Endothelial cell of umbilical vein (primary cell): ENCODE results near the gene OGT. TPM values are rescaled to one million over a fixed set of nuclear protein-coding genes. Genes with fewer than 3 reads are reported as not detected.

Experiments
- BruUV-seq: library from RNA; stranded (reverse); fragments of 400-500 nt; replicated peaks from 2 replicates; lab custom pipeline; 2021; lab: Mats Ljungman, UMichigan
- CTCF ChIA-PET: fragments of 300-600, 350-600 bp; sonication (Branson Sonifier 250); formaldehyde crosslinking; loops from one replicate; lab custom pipeline; 2021; ENCODE audit warnings: antibody characterized with exemption, inconsistent platforms; lab: Charles Lee
- POLR2A ChIA-PET: fragments of 300-600, 350-600 bp; sonication (Branson Sonifier 250); formaldehyde crosslinking; loops from one replicate; lab custom pipeline; 2021; ENCODE audit warnings: antibody characterized with exemption, inconsistent platforms; lab: Charles Lee
- DNase-seq: peaks from one replicate; pipeline ENCODE4 v3.0.0-alpha.2; 2011; ENCODE audit warnings: low read depth, low spot score
- FAIRE-seq: peaks from 2 replicates; lab custom pipeline; 2011; peaks lifted over from hg19 to GRCh38; lab: Jason Lieb, UNC
- H2AFZ ChIP-seq: 2 replicates; pipeline ENCODE4 v1.6.0; 2012; ENCODE audit warnings: low read depth, low read length, control low read depth, inconsistent platforms
- H3K27ac ChIP-seq: 2 replicates; pipeline ENCODE4 v1.5.1; 2011; ENCODE audit warnings: low read depth, mild to moderate bottlenecking, control low read depth, low read length, moderate library complexity; ENCODE audit not compliant: insufficient read depth
- H3K27me3 ChIP-seq, 2 experiments: 2 replicates each; pipeline versions ENCODE4 v1.6.0 to v1.6.1; 2011; ENCODE audit warnings: low read length in 2 of 2, mixed read lengths in 1 of 2; ENCODE audit not compliant: control insufficient read depth in 2 of 2, insufficient read depth in 2 of 2
- H3K36me3 ChIP-seq, 2 experiments: 2 replicates in 1 of 2; 3 replicates in 1 of 2; pipeline ENCODE4 v1.5.1; 2011; ENCODE audit warnings: low read length in 2 of 2, mild to moderate bottlenecking in 1 of 2, moderate library complexity in 1 of 2; ENCODE audit not compliant: control insufficient read depth in 2 of 2, insufficient read depth in 2 of 2; ENCODE audit errors: extremely low read depth in 1 of 2
- H3K4me1 ChIP-seq: 3 replicates; pipeline ENCODE4 v1.5.1; 2011; ENCODE audit warnings: mild to moderate bottlenecking, low read length; ENCODE audit not compliant: control insufficient read depth, insufficient read depth; ENCODE audit errors: extremely low read depth
- H3K4me2 ChIP-seq: 2 replicates; pipeline ENCODE4 v1.6.1; 2011; ENCODE audit warnings: low read length, control low read depth, mixed read lengths; ENCODE audit not compliant: insufficient read depth
- H3K4me3 ChIP-seq, 3 experiments: fragments of 200-600 bp in 1 of 3; sonication (generic), shearing (Covaris generic) in 1 of 3; replicated peaks in 1 of 3; 2 replicates each; pipeline ENCODE4 v1.5.1; 2011 to 2016; ENCODE audit warnings: control low read depth in 3 of 3, low read length in 3 of 3, mild to moderate bottlenecking in 2 of 3, inconsistent platforms in 1 of 3, low read depth in 1 of 3, moderate library complexity in 1 of 3; ENCODE audit not compliant: insufficient read depth in 1 of 3
- H3K79me2 ChIP-seq: 2 replicates; pipeline ENCODE4 v1.6.0; 2012; ENCODE audit warnings: low read length, inconsistent platforms; ENCODE audit not compliant: control insufficient read depth, insufficient read depth
- H3K9ac ChIP-seq: replicated peaks from 2 replicates; pipeline ENCODE3; 2011; ENCODE audit warnings: low read length, control low read depth; ENCODE audit not compliant: insufficient read depth; ENCODE audit errors: extremely low read depth
- H3K9me1 ChIP-seq: replicated peaks from 3 replicates; pipeline ENCODE4 v1.6.0; 2011; ENCODE audit warnings: mild to moderate bottlenecking, low read length; ENCODE audit not compliant: control insufficient read depth, insufficient read depth; ENCODE audit errors: extremely low read depth
- H3K9me3 ChIP-seq: replicated peaks from 2 replicates; pipeline ENCODE4 v1.5.1; 2012; ENCODE audit warnings: low read length, inconsistent platforms; ENCODE audit not compliant: control insufficient read depth, insufficient read depth
- H4K20me1 ChIP-seq: replicated peaks from 2 replicates; pipeline ENCODE3; 2011; ENCODE audit warnings: mild to moderate bottlenecking, low read length; ENCODE audit not compliant: control insufficient read depth, insufficient read depth; ENCODE audit errors: extremely low read depth
- EZH2 ChIP-seq: IDR thresholded peaks from 2 replicates; pipeline ENCODE4 v1.6.1; 2012; ENCODE audit warnings: borderline replicate concordance, low read depth, mild to moderate bottlenecking, moderate library complexity, low read length, inconsistent platforms; ENCODE audit not compliant: severe bottlenecking
- FOS ChIP-seq: IDR thresholded peaks from 2 replicates; pipeline ENCODE4 v1.6.1; 2011; ENCODE audit warnings: mild to moderate bottlenecking, low read length, moderate library complexity, borderline replicate concordance; ENCODE audit not compliant: insufficient read depth
- GATA2 ChIP-seq: IDR thresholded peaks from 2 replicates; pipeline ENCODE4 v1.7.0; 2011; ENCODE audit warnings: low read depth, mild to moderate bottlenecking, moderate library complexity, mixed read lengths, low read length; ENCODE audit not compliant: insufficient read length, insufficient read depth
- JUN ChIP-seq: IDR thresholded peaks from 2 replicates; pipeline ENCODE4 v1.6.1; 2011; ENCODE audit warnings: borderline replicate concordance, low read depth; ENCODE audit not compliant: insufficient read length, insufficient read depth
- MYC ChIP-seq: IDR thresholded peaks from one replicate; pipeline ENCODE4 v1.6.1; 2011; ENCODE audit warnings: mild to moderate bottlenecking, low read depth, low read length
- POLR2A ChIP-seq: IDR thresholded peaks from 2 replicates; pipeline ENCODE4 v1.6.1; 2012; ENCODE audit warnings: low read depth, mild to moderate bottlenecking, control low read depth, low read length
- POLR2AphosphoS5 ChIP-seq: IDR thresholded peaks from 2 replicates; pipeline ENCODE4 v1.6.1; 2012; ENCODE audit warnings: low read depth, mild to moderate bottlenecking, control low read depth, low read length, moderate library complexity; ENCODE audit not compliant: insufficient read depth
- dilution Hi-C: fragments of 300-500 bp; cut with MboI; formaldehyde crosslinking; loops from one replicate; pipeline ENCODE4 v1.15.0; 2019; ENCODE audit warnings: low sequenced_read_pairs; ENCODE audit not compliant: extremely low pct_ligation_motif_present
- intact Hi-C: fragments of 100-400 bp; cut with micrococcal nuclease; formaldehyde crosslinking; loops from one replicate; pipeline ENCODE4 v1.10.0; 2022
- polyA plus RNA-seq, 4 experiments: library from polyadenylated mRNA; depleted of rRNA in 3 of 4; stranded (reverse) in 3 of 4; unstranded in 1 of 4; fragments of >200 nt; gene quantifications; 2 replicates each; pipeline versions ENCODE4 v1.2.1 to v1.2.3, GENCODE V29; 2011 to 2012; ENCODE audit warnings: missing spikeins in 1 of 4
- total RNA-seq: library from RNA; stranded (reverse); gene quantifications from 2 replicates; pipeline ENCODE4 v1.2.3, GENCODE V29; 2021
- TF ChIP-seq, protein P1 (sequence below), 2 donors: IDR thresholded peaks; 1 replicate in 1 of 2; 2 replicates in 1 of 2; pipeline ENCODE4 v1.5.1; 2011; ENCODE audit warnings: low read length in 2 of 2, mild to moderate bottlenecking in 2 of 2, moderate library complexity in 2 of 2, control low read depth in 1 of 2, inconsistent platforms in 1 of 2, low read depth in 1 of 2; ENCODE audit not compliant: insufficient read depth in 1 of 2; ENCODE audit errors: extremely low read depth in 1 of 2
- TF ChIP-seq, protein P2 (sequence below): IDR thresholded peaks from 2 replicates; pipeline ENCODE4 v1.6.1; 2011; ENCODE audit not compliant: insufficient read depth, insufficient read length

The OGT gene
- total and polyA plus RNA-seq, 2 donors (not counting 3 experiments of a cell fraction or from before 2014, with no cell fraction given) = 129 to 141 TPM

DNA sequence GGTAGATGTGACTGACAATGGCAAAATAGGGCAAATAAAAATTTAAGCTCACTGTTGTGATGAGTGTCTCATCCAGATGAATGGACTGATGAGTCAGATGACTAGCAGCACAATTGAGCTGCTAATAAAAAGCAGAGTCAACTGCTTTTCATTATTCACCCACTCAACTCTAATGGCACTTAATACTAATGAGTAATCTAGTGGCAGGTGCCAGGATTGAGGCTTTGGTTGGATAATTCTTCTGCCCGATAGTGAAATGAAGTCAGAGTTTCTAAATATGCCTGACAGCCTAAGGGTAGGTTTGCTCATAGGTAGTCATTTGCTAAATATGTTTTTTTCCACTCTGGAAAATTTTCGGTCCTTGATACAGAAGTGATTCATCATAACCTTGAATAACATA is 10.4 kb downstream of the OGT start:
- H2AFZ ChIP-seq = no peak overlapping the region
- H3K9me1 ChIP-seq = peaks cover 2% of the 10 kb centered on the region
- peaks cover 10% of the 10 kb centered on the region in 2 experiments for H3K36me3 ChIP-seq
- intact Hi-C loops = no loop called here
- no peaks in the 10 kb centered on the region for H3K9me3 ChIP-seq
- H4K20me1 ChIP-seq = peaks cover 5% of the 10 kb centered on the region
- peak overlapping the region; percentile 64 for H3K27ac ChIP-seq
- peak; percentile 80 for DNase-seq
- no peaks in the 10 kb centered on the region for H3K27me3 ChIP-seq
- H3K4me2 ChIP-seq = peak overlapping the region; percentile 30
- H3K79me2 ChIP-seq = peaks cover 89% of the 10 kb centered on the region
- FAIRE-seq = peak; percentile 53
- no TSS peak for BruUV-seq
- H3K9ac ChIP-seq = no peak overlapping the region
- dilution Hi-C loops = no loop called here
- ChIA-PET POLR2A (interaction anchor here (2.0 kb wide), 1 partner anchor 10 kb away, joined by 5 read pairs; the partner anchor contains the start of gene OGT), CTCF (interaction anchor here (1.2 to 2.3 kb wide), 2 partner anchors 9 to 11 kb away, joined by 3 to 12 read pairs; partner anchors contain the start of gene OGT)
- TF ChIP-seq FOS (peak; percentile 68), JUN (peak; percentile 53), POLR2AphosphoS5 (no peak)
- H3K4me3 ChIP-seq = no peak overlapping the region
- H3K4me1 ChIP-seq = peaks cover 36% of the 10 kb centered on the region

DNA sequence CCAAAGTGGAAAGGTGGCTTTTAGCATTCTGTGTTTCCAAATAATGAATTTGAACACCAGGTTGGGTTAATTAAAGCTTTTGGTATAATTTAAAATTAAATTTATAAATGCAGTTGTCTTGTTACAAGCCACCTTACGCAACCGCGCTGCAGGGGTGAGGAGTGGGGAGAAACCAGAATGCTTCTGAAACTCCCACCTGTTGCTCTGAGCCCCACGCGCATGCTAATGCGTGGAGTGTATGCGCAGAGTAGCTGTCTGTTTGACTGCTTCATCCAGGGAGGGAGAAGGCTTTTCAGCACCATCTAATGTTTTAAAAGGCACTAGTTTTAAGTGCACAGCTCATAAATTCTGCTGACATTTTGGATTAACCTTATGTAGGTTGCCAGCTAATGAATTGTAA is 12.5 kb downstream of the OGT start:
- dilution Hi-C loops = no loop called here
- H2AFZ ChIP-seq = no peak overlapping the region
- FAIRE-seq (no peak), DNase-seq (no peak)
- no peaks in the 10 kb centered on the region for H3K27me3 ChIP-seq
- CTCF ChIA-PET = interaction anchor here (1.1 kb wide), 1 partner anchor 10 kb away, joined by 3 read pairs; no protein-coding TSS in a partner anchor
- H3K9me1 ChIP-seq = peaks cover 2% of the 10 kb centered on the region
- H3K4me1 ChIP-seq = peaks cover 28% of the 10 kb centered on the region
- H3K27ac ChIP-seq = no peak overlapping the region
- H4K20me1 ChIP-seq = no peaks in the 10 kb centered on the region
- H3K4me3 ChIP-seq = no peak overlapping the region
- peaks cover 10% of the 10 kb centered on the region in 2 experiments for H3K36me3 ChIP-seq
- H3K9ac ChIP-seq = no peak overlapping the region
- intact Hi-C loops = no loop called here
- POLR2A ChIA-PET = no interaction called here
- H3K4me2 ChIP-seq = no peak overlapping the region
- no peaks in the 10 kb centered on the region for H3K9me3 ChIP-seq
- H3K79me2 ChIP-seq = peaks cover 78% of the 10 kb centered on the region
- BruUV-seq = no TSS peak
- no peak for TF ChIP-seq GATA2
- TF ChIP-seq MYC = no peak
- TF ChIP-seq, protein P1, sequence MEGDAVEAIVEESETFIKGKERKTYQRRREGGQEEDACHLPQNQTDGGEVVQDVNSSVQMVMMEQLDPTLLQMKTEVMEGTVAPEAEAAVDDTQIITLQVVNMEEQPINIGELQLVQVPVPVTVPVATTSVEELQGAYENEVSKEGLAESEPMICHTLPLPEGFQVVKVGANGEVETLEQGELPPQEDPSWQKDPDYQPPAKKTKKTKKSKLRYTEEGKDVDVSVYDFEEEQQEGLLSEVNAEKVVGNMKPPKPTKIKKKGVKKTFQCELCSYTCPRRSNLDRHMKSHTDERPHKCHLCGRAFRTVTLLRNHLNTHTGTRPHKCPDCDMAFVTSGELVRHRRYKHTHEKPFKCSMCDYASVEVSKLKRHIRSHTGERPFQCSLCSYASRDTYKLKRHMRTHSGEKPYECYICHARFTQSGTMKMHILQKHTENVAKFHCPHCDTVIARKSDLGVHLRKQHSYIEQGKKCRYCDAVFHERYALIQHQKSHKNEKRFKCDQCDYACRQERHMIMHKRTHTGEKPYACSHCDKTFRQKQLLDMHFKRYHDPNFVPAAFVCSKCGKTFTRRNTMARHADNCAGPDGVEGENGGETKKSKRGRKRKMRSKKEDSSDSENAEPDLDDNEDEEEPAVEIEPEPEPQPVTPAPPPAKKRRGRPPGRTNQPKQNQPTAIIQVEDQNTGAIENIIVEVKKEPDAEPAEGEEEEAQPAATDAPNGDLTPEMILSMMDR (IDR thresholded peaks at IDR 0.05; ENCODE audit: extremely low read depth in 1 of 2, insufficient read depth in 1 of 2, low read depth in 1 of 2, low read length in 2 of 2) = no peak
- TF ChIP-seq FOS = no peak
- no peak for TF ChIP-seq POLR2AphosphoS5
- TF ChIP-seq, protein P2, sequence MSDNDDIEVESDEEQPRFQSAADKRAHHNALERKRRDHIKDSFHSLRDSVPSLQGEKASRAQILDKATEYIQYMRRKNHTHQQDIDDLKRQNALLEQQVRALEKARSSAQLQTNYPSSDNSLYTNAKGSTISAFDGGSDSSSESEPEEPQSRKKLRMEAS = no peak
- no peak for TF ChIP-seq POLR2A
- no peak for TF ChIP-seq EZH2
- no peak for TF ChIP-seq JUN
